GM12872 (cell line): ENCODE results near the gene DYNC1H1.

Source experiments
- TF ChIP-seq, protein P1 (sequence below): IDR thresholded peaks from 3 replicates; pipeline ENCODE4 v1.5.1; 2011; ENCODE audit warnings: low read depth, mild to moderate bottlenecking, low read length, moderate library complexity; ENCODE audit not compliant: insufficient read depth

The DYNC1H1 gene

DNA sequence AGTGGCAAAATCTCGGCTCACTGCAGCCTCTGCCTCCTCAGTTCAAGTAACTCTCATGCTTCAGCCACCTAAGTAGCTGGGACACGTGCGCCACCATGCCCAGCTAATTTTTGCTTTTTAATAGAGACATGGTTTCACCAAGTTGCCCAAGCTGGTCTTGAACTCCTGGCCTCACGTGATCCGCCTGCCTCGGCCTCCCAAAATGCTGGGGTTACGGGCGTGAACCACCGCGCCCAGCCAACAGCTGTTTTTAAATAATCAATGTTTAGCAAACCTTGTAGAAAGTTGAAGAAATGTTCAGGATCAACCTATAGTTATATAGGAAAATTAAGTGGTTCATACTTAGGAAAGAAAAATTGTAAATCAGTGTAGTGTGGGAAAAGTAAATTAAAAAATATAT lies 128.4 kb downstream of the DYNC1H1 start:
- TF ChIP-seq, protein P1, sequence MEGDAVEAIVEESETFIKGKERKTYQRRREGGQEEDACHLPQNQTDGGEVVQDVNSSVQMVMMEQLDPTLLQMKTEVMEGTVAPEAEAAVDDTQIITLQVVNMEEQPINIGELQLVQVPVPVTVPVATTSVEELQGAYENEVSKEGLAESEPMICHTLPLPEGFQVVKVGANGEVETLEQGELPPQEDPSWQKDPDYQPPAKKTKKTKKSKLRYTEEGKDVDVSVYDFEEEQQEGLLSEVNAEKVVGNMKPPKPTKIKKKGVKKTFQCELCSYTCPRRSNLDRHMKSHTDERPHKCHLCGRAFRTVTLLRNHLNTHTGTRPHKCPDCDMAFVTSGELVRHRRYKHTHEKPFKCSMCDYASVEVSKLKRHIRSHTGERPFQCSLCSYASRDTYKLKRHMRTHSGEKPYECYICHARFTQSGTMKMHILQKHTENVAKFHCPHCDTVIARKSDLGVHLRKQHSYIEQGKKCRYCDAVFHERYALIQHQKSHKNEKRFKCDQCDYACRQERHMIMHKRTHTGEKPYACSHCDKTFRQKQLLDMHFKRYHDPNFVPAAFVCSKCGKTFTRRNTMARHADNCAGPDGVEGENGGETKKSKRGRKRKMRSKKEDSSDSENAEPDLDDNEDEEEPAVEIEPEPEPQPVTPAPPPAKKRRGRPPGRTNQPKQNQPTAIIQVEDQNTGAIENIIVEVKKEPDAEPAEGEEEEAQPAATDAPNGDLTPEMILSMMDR = no peak

DNA sequence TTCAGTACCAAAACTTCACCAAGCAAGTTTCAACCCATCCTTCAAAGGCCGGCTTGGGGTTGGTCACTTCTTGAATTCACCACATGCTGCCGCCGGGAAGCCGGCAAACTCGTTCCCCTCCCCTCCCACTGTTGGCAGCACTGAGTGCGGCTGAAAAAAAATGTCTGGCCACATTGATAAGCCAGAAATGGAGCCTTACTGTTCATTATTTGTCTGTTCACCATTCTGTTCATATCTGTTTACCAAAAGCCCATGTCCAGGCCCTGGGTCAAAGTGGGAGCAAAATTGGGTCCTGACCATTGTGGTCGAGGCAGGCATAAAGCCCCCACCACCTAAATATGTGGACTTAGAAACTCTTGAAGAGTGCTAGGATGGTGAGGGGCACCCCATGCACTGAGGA lies 129.7 kb downstream of the DYNC1H1 start:
- TF ChIP-seq, protein P1 = no peak

DNA sequence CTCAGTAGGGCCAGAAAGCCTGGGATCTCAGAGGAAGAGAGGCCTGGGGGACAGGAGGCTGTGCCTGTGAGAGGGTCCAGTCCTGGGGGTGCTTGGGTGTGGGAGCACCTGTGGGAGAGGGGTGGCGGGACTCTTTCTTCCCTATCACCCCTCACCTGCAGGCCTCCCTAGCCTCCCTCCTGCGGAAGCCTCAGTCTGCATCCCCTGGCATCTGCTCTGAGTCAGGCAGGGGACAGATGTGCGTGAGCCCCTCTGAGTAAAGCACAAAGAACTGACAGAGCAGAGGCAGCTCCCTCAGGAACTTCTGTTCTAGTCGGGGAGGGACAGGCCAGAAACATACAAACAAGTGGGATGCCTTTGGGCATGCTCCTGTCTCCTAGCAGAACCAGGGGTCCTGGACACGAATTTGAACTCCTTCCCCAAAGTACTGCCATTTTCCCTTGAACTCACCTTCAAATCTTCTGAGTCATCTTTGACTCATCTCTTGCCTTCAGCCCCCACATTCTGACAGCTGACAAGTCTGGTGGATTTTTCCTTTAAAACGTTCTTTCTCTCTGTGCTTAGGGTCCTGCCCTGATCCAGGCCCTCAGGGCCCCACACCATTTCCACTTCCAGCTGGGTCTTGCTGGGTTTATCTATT lies 131.0 kb downstream of the DYNC1H1 start:
- TF ChIP-seq, protein P1 = no peak

DNA sequence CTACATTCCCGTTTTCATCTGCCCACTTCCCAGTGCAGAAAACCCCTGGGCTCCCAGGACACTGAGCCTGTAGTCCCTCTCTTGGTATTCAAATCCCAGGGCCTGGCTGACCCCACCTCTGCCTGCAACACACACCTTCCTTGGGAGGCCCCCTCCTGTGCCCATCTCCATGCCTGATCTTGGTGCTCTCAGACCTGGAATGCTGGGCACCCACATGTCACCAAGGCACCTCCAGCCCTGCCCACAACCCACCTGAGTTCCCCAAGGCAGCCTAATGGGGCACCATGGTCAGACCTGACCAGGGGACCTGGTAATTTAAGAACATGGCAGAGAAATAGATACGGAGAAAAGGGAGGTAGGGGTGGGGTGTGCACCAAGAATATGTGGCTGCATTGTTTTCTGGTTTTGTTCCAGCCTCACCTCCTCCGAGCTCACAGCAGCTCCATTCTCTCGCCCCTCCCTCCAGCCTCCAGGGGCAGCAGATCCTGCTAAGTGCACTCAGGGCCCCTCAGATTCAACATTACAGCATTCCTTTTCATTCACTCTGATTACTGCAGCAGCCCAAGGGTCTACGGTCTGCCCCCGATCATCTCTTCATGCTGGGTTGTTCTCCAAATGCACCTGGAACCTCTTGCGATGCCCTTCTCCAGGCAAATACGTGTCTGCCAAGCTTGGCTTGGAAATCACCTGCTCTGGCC lies 131.6 kb downstream of the DYNC1H1 start:
- TF ChIP-seq, protein P1 = no peak

DNA sequence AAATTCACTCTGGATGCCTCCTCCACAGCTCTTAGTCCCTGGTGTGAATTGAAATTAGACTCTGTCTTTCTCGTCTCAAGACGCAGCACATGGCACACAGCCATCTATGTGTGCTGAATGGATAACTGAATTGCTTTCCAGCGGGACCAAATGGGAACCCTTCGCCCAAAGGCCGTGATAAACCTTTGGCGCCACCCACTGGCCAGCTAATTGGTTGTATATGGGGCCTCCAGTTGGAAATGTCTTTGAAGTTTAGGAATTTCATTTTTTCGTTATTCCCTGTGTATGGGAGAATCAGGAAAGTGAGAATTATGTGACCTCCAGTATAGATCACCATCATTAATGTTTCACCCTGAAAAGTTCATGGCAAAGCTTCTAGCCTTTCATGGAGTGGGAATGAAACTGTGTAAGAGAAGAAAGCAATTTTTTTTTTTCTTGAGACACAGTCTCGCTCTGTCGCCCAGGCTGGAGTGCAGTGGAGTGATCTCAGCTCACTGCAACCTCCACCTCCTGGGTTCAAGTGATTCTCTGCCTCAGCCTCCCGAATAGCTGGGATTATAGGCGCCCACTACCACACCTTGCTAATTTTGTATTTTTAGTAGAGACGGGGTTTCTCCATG lies 132.3 kb downstream of the DYNC1H1 start:
- TF ChIP-seq, protein P1 = peak; percentile 81

DNA sequence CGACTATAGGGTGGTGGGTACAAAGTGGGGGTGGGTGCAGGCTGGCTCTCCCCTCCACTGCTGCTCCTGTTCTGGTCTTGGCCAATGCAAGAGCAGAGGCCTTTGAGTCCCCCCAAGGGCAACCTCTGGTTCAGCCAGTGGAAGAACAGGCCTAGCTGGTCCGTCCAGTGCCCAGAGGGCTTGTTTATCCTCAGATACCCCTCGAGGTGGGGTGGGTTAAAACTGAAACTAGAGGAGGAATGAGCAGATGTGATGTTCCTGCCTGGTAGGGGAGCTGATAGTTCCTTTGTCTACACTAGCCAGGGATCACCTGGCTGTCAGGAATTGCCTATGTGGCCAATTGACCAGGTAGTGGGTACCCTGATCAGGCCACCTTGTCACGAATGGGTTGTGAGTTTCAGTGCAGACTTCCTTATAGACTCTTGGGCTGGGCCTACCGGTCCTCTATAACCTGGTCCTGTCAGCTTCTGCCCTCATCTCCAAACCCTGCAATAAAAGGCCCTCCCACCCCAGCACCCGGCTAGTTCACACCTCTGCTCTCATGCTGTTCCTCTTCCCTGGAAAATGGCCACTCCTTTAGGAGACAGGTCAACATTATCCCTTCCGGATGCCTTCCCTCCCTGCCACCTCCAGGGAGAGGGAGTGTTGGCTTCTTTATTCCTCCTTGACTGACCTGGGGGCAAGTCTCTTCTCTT lies 133.2 kb downstream of the DYNC1H1 start:
- TF ChIP-seq, protein P1 = no peak

DNA sequence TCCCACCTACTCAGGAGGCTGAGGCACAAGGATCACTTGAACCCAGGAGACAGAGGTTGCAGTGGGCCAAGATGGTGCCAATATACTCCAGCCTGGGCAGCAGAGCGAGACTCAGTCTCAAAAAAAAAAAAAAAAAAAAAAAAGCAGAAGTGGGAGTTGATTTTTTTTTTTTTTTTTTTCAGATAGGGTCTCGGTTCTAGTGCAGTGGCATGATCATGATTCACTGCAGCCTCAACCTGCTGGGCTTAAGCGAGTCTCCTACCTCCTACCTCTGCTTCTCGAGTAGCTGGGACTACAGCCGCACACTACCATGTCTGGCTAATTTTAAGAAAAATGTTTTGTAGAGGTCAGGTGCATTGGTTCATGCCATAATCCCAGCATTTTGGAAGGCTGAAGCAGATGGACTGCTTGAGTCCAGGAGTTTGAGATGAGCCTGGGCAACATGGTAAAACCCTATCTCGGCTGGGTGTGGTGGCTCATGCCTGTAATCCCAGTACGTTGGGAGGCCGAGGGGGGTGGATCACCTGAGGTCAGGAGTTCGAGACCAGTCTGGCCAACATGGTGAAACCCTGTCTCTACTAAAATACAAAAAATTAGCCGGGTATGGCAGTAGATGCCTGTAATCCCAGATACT lies 138.8 kb downstream of the DYNC1H1 start:
- TF ChIP-seq, protein P1 = no peak
